ENCODE results near the gene SCD.

SCD gene

GRCh38 chr10:100334762-100335161, 12.3 kb upstream of the SCD start:
- TF ChIP-seq MYC (IDR thresholded peaks at IDR 0.05; ENCODE audit: low read depth, low read length): no peak
- no peak for TF ChIP-seq MAX (IDR thresholded peaks at IDR 0.05; ENCODE audit: low read depth, low read length)
- TF ChIP-seq POLR2A (IDR thresholded peaks at IDR 0.05; ENCODE audit: extremely low read depth, insufficient read length): no peak
- no peak for TF ChIP-seq CTCF (IDR thresholded peaks at IDR 0.05; ENCODE audit: low read depth, low read length)
- no peak overlapping the region for H3K4me3 ChIP-seq (ENCODE audit: low read depth, low read length)
- no peak for DNase-seq (ENCODE audit: low read depth)

GRCh38 chr10:100338434-100339036, 8.5 kb upstream of the SCD start:
- TF ChIP-seq MAX (IDR thresholded peaks at IDR 0.05; ENCODE audit: low read depth, low read length) (no peak), CTCF (IDR thresholded peaks at IDR 0.05; ENCODE audit: low read depth, low read length) (peak; percentile 97)
- DNase-seq (ENCODE audit: low read depth): peak; percentile 67
- no peak overlapping the region for H3K4me3 ChIP-seq (ENCODE audit: low read depth, low read length)

GRCh38 chr10:100339236-100339635, 7.8 kb upstream of the SCD start:
- TF ChIP-seq MYC (IDR thresholded peaks at IDR 0.05; ENCODE audit: low read depth, low read length) (no peak), MAX (IDR thresholded peaks at IDR 0.05; ENCODE audit: low read depth, low read length) (no peak), POLR2A (IDR thresholded peaks at IDR 0.05; ENCODE audit: extremely low read depth, insufficient read length) (no peak), CTCF (IDR thresholded peaks at IDR 0.05; ENCODE audit: low read depth, low read length) (no peak)
- H3K4me3 ChIP-seq (ENCODE audit: low read depth, low read length): no peak overlapping the region
- DNase-seq (ENCODE audit: low read depth): peak; percentile 48

GRCh38 chr10:100340948-100341847, 5.8 kb upstream of the SCD start:
- TF ChIP-seq POLR2A (IDR thresholded peaks at IDR 0.05; ENCODE audit: extremely low read depth, insufficient read length) (no peak), MAX (IDR thresholded peaks at IDR 0.05; ENCODE audit: low read depth, low read length) (no peak), CTCF (IDR thresholded peaks at IDR 0.05; ENCODE audit: low read depth, low read length) (no peak), MYC (IDR thresholded peaks at IDR 0.05; ENCODE audit: low read depth, low read length) (no peak)
- DNase-seq (ENCODE audit: low read depth): no peak
- no peak overlapping the region for H3K4me3 ChIP-seq (ENCODE audit: low read depth, low read length)

GRCh38 chr10:100341953-100342626, 4.9 kb upstream of the SCD start:
- TF ChIP-seq MAX (IDR thresholded peaks at IDR 0.05; ENCODE audit: low read depth, low read length) (no peak), CTCF (IDR thresholded peaks at IDR 0.05; ENCODE audit: low read depth, low read length) (peak; percentile 67), POLR2A (IDR thresholded peaks at IDR 0.05; ENCODE audit: extremely low read depth, insufficient read length) (no peak), MYC (IDR thresholded peaks at IDR 0.05; ENCODE audit: low read depth, low read length) (no peak)
- no peak overlapping the region for H3K4me3 ChIP-seq (ENCODE audit: low read depth, low read length)
- peak; percentile 73 for DNase-seq (ENCODE audit: low read depth)

All from NB4 (cell line).